Progenitor cell of endocrine pancreas (in vitro differentiated cells): ENCODE data around the gene FAM9A. TPM values are rescaled to one million over a fixed set of nuclear protein-coding genes. Genes with fewer than 3 reads are reported as not detected.
A peak's percentile ranks its signal among the peaks of the same experiment; 100 is the strongest.

Source experiments
- DNase-seq: peaks from one replicate; pipeline ENCODE4 v3.0.0; 2021; ENCODE audit warnings: low spot score; ENCODE audit not compliant: unreplicated experiment
- H3K27ac Mint-ChIP-seq: 2 replicates; pipeline ENCODE4 v1.8.0; 2021; ENCODE audit warnings: mild to moderate bottlenecking, moderate library complexity, mixed read lengths
- H3K27me3 Mint-ChIP-seq: 2 replicates; pipeline ENCODE4 v1.8.0; 2021; ENCODE audit warnings: mixed read lengths
- H3K36me3 Mint-ChIP-seq: 2 replicates; pipeline ENCODE4 v1.8.0; 2022; ENCODE audit warnings: mixed read lengths; ENCODE audit not compliant: insufficient read depth
- H3K4me1 Mint-ChIP-seq: 2 replicates; pipeline ENCODE4 v1.8.0; 2021; ENCODE audit warnings: low read depth, mixed read lengths
- H3K4me3 Mint-ChIP-seq: 2 replicates; pipeline ENCODE4 v1.8.0; 2021; ENCODE audit warnings: low read depth, mild to moderate bottlenecking, moderate library complexity, mixed read lengths
- H3K9me3 Mint-ChIP-seq: 2 replicates; pipeline ENCODE4 v1.8.0; 2021; ENCODE audit warnings: low read depth, mixed read lengths
- total RNA-seq: library from RNA; stranded (reverse); gene quantifications from 2 replicates; pipeline ENCODE4 v1.2.1, GENCODE V29; 2021
- TF ChIP-seq, protein P1 (sequence below): fragments of 200-600 bp; sonication (generic); IDR thresholded peaks from one replicate; pipeline ENCODE4 v1.5.0; 2021; ENCODE audit warnings: antibody characterized with exemption, mild to moderate bottlenecking; ENCODE audit not compliant: unreplicated experiment

The FAM9A gene
- total RNA-seq, 1 donor from 2014 or later = not detected

- Mint-ChIP-seq H3K27me3 (peaks cover 24% of the 10 kb centered on the region), H3K4me3 (no peak overlapping the region), H3K4me1 (peaks cover 2% of the 10 kb centered on the region), H3K27ac (no peak overlapping the region), H3K9me3 (no peaks in the 10 kb centered on the region), H3K36me3 (no peaks in the 10 kb centered on the region)
- no peak for DNase-seq
- TF ChIP-seq, protein P1, sequence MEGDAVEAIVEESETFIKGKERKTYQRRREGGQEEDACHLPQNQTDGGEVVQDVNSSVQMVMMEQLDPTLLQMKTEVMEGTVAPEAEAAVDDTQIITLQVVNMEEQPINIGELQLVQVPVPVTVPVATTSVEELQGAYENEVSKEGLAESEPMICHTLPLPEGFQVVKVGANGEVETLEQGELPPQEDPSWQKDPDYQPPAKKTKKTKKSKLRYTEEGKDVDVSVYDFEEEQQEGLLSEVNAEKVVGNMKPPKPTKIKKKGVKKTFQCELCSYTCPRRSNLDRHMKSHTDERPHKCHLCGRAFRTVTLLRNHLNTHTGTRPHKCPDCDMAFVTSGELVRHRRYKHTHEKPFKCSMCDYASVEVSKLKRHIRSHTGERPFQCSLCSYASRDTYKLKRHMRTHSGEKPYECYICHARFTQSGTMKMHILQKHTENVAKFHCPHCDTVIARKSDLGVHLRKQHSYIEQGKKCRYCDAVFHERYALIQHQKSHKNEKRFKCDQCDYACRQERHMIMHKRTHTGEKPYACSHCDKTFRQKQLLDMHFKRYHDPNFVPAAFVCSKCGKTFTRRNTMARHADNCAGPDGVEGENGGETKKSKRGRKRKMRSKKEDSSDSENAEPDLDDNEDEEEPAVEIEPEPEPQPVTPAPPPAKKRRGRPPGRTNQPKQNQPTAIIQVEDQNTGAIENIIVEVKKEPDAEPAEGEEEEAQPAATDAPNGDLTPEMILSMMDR = peak; percentile 70
Observed at GRCh38 chrX:8748855-8749254, 52.3 kb downstream of the FAM9A start.

- Mint-ChIP-seq H3K36me3 (no peaks in the 10 kb centered on the region), H3K4me1 (no peaks in the 10 kb centered on the region), H3K27me3 (peaks cover 17% of the 10 kb centered on the region), H3K27ac (no peak overlapping the region), H3K4me3 (no peak overlapping the region), H3K9me3 (no peaks in the 10 kb centered on the region)
- TF ChIP-seq, protein P1 = peak; percentile 83
- peak; percentile 52 for DNase-seq
Observed at GRCh38 chrX:8743126-8743732, 58.0 kb downstream of the FAM9A start.

- Mint-ChIP-seq H3K36me3 (no peaks in the 10 kb centered on the region), H3K9me3 (no peaks in the 10 kb centered on the region), H3K4me3 (no peak overlapping the region), H3K27ac (no peak overlapping the region), H3K27me3 (peaks cover 20% of the 10 kb centered on the region), H3K4me1 (no peaks in the 10 kb centered on the region)
- TF ChIP-seq, protein P1 = no peak
- no peak for DNase-seq
Observed at GRCh38 chrX:8741981-8742380, 59.2 kb downstream of the FAM9A start.

Other genes starting within 250 kb of the FAM9A start
- 5.9 and 6.9 TPM in 2 replicates for gene ANOS1, start 69.2 kb downstream of the FAM9A start, total RNA-seq
- gene FAM9B, start 232.7 kb upstream of the FAM9A start, total RNA-seq = not detected in 2 replicates